Keratinocyte (primary cell): ENCODE measurements around the gene PRKAG3. TPM values are rescaled to one million over a fixed set of nuclear protein-coding genes. Genes with fewer than 3 reads are reported as not detected.

Experiments used
- DNase-seq: peaks from one replicate; pipeline ENCODE4 v3.0.0-alpha.2; 2011; ENCODE audit warnings: low read depth, missing footprints, low spot score
- FAIRE-seq: peaks from 2 replicates; lab custom pipeline; 2011; peaks lifted over from hg19 to GRCh38; lab: Jason Lieb, UNC
- H2AFZ ChIP-seq: 2 replicates; pipeline ENCODE4 v1.6.0; 2012; ENCODE audit warnings: low read length, control low read depth, inconsistent platforms; ENCODE audit not compliant: control insufficient read depth
- H3K27ac ChIP-seq: 2 replicates; pipeline ENCODE4 v1.5.1; 2011; ENCODE audit warnings: low read length; ENCODE audit not compliant: control insufficient read depth, insufficient read depth
- H3K27me3 ChIP-seq: 3 replicates; pipeline ENCODE4 v1.6.0; 2011; ENCODE audit warnings: low read length; ENCODE audit not compliant: control insufficient read depth, insufficient read depth; ENCODE audit errors: extremely low read depth
- H3K36me3 ChIP-seq, 2 experiments: 2 replicates in 1 of 2; 3 replicates in 1 of 2; pipeline ENCODE4 v1.5.1; 2011; ENCODE audit warnings: low read length in 2 of 2, mild to moderate bottlenecking in 1 of 2; ENCODE audit not compliant: control insufficient read depth in 2 of 2, insufficient read depth in 2 of 2; ENCODE audit errors: extremely low read depth in 1 of 2
- H3K4me1 ChIP-seq: 3 replicates; pipeline ENCODE4 v1.5.1; 2011; ENCODE audit warnings: low read length; ENCODE audit not compliant: control insufficient read depth, insufficient read depth; ENCODE audit errors: extremely low read depth
- H3K4me2 ChIP-seq: 3 replicates; pipeline ENCODE4 v1.6.0; 2011; ENCODE audit warnings: low read depth, low read length; ENCODE audit not compliant: control insufficient read depth, insufficient read depth; ENCODE audit errors: extremely low read depth
- H3K4me3 ChIP-seq, 3 experiments: fragments of 200-600 bp in 1 of 3; sonication (generic) in 1 of 3; 2 replicates in 2 of 3; 3 replicates in 1 of 3; pipeline ENCODE4 v1.5.1; 2011 to 2016; ENCODE audit warnings: low read length in 3 of 3, mild to moderate bottlenecking in 3 of 3, control low read depth in 2 of 3, inconsistent platforms in 1 of 3, low read depth in 1 of 3, mixed read lengths in 1 of 3, mixed run types in 1 of 3, moderate library complexity in 1 of 3; ENCODE audit not compliant: control insufficient read depth in 2 of 3, insufficient read depth in 2 of 3; ENCODE audit errors: extremely low read depth in 1 of 3
- H3K79me2 ChIP-seq: 2 replicates; pipeline ENCODE4 v1.6.0; 2012; ENCODE audit warnings: low read length; ENCODE audit not compliant: control insufficient read depth, insufficient read depth
- H3K9ac ChIP-seq: 3 replicates; pipeline ENCODE4 v1.6.0; 2011; ENCODE audit warnings: low read length; ENCODE audit not compliant: control insufficient read depth, insufficient read depth; ENCODE audit errors: extremely low read depth
- H3K9me1 ChIP-seq: 3 replicates; pipeline ENCODE4 v1.6.0; 2011; ENCODE audit warnings: low read length; ENCODE audit not compliant: control insufficient read depth, insufficient read depth; ENCODE audit errors: extremely low read depth
- H3K9me3 ChIP-seq: 2 replicates; pipeline ENCODE4 v1.5.1; 2012; ENCODE audit warnings: low read depth, low read length; ENCODE audit not compliant: control insufficient read depth
- H4K20me1 ChIP-seq: 3 replicates; pipeline ENCODE4 v1.6.0; 2011; ENCODE audit warnings: low read length; ENCODE audit not compliant: control insufficient read depth, insufficient read depth; ENCODE audit errors: extremely low read depth
- CTCF ChIP-seq, 3 experiments: IDR thresholded peaks in 1 of 3; conservative IDR thresholded peaks in 1 of 3; optimal IDR thresholded peaks in 1 of 3; 2 replicates in 2 of 3; 3 replicates in 1 of 3; pipeline versions ENCODE3 to v1.5.1; 2011; ENCODE audit warnings: low read length in 3 of 3, mild to moderate bottlenecking in 3 of 3, moderate library complexity in 2 of 3, control low read depth in 1 of 3, inconsistent platforms in 1 of 3; ENCODE audit not compliant: insufficient read depth in 2 of 3; ENCODE audit errors: extremely low read depth in 1 of 3
- EZH2 ChIP-seq: IDR thresholded peaks from one replicate; pipeline ENCODE4 v1.6.1; 2012; ENCODE audit warnings: inconsistent platforms, mild to moderate bottlenecking, low read length, moderate library complexity
- dilution Hi-C: fragments of 300-500 bp; cut with MboI; formaldehyde crosslinking; loops from one replicate; pipeline ENCODE4 v1.7.0; 2020; ENCODE audit warnings: low sequenced_read_pairs; ENCODE audit not compliant: extremely low pct_ligation_motif_present
- polyA plus RNA-seq, 5 experiments: library from polyadenylated mRNA; depleted of rRNA in 3 of 5; stranded (reverse) in 3 of 5; stranded (forward) in 1 of 5; unstranded in 1 of 5; fragments of >200 nt; gene quantifications; 1 replicate in 1 of 5; 2 replicates in 3 of 5; 3 replicates in 1 of 5; pipeline versions ENCODE4 v1.2.1 to v1.2.3, GENCODE V29; 2011 to 2012; ENCODE audit warnings: missing spikeins in 2 of 5, low read depth in 1 of 5, low replicate concordance in 1 of 5

Gene PRKAG3
- polyA plus RNA-seq, 1 donor (not counting 4 experiments of a cell fraction or from before 2014, with no cell fraction given), result not detected

- no peak for TF ChIP-seq EZH2
- no peak for TF ChIP-seq CTCF (optimal IDR thresholded peaks at IDR 0.05 in 1 of 3, IDR thresholded peaks at IDR 0.05 in 1 of 3, conservative IDR thresholded peaks at IDR 0.05 in 1 of 3; ENCODE audit: extremely low read depth in 1 of 3, insufficient read depth in 2 of 3, low read length in 3 of 3)
- dilution Hi-C loops, result no loop called here
- FAIRE-seq (no peak), DNase-seq (no peak)
- Histone ChIP-seq H3K27me3 (peaks cover 10% of the 10 kb centered on the region), H3K9me3 (no peaks in the 10 kb centered on the region), H2AFZ (no peak overlapping the region), H4K20me1 (no peaks in the 10 kb centered on the region), H3K4me2 (no peak overlapping the region), H3K36me3 (no peaks in the 10 kb centered on the region), H3K9me1 (no peaks in the 10 kb centered on the region), H3K4me1 (no peaks in the 10 kb centered on the region), H3K79me2 (no peaks in the 10 kb centered on the region), H3K9ac (no peak overlapping the region), H3K27ac (no peak overlapping the region), H3K4me3 (no peak overlapping the region)
These were observed 10.7 kb downstream of the PRKAG3 start for GRCh38 chr2:218820746-218821369.

GRCh38 chr2:218819093-218819492 is 12.5 kb downstream of the PRKAG3 start:
- no peaks in the 10 kb centered on the region for H4K20me1 ChIP-seq
- H3K36me3 ChIP-seq, result no peaks in the 10 kb centered on the region
- dilution Hi-C loops, result no loop called here
- no peaks in the 10 kb centered on the region for H3K9me1 ChIP-seq
- peaks cover 2% of the 10 kb centered on the region for H3K4me1 ChIP-seq
- H3K27me3 ChIP-seq, result peaks cover 10% of the 10 kb centered on the region
- no peaks in the 10 kb centered on the region for H3K79me2 ChIP-seq
- no peaks in the 10 kb centered on the region for H3K9me3 ChIP-seq
- TF ChIP-seq EZH2 (no peak), CTCF (optimal IDR thresholded peaks at IDR 0.05 in 1 of 3, IDR thresholded peaks at IDR 0.05 in 1 of 3, conservative IDR thresholded peaks at IDR 0.05 in 1 of 3; ENCODE audit: extremely low read depth in 1 of 3, insufficient read depth in 2 of 3, low read length in 3 of 3) (no peak)
- H3K9ac ChIP-seq, result no peak overlapping the region
- FAIRE-seq (no peak), DNase-seq (no peak)
- no peak overlapping the region for H3K4me3 ChIP-seq
- no peak overlapping the region for H2AFZ ChIP-seq
- no peak overlapping the region for H3K27ac ChIP-seq
- no peak overlapping the region for H3K4me2 ChIP-seq
